ENCODE measurements around the gene ZDHHC9.

Gene ZDHHC9

DNA sequence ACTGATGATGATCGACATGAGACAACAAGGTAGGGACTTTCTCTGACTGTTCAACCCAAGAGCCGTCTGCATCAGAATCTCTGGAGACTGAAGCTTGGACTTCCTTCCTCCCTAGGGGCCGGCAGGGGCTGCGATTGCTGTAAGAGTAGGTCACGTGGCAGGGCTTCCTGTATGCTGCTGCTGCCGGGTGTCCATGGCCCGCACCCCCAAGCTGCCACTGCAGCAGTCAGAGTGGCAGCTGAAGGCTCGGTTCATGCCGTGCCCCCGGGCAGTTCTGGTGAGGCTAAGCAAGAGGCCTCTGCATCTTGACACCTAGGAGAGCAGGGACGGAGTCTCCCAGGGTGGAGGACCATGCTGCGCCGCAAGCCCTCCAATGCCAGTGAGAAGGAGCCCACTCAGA, 63.9 kb downstream of the ZDHHC9 start, which contains the start of gene SASH3:
Gene SASH3, plus strand, starts transcription at position 203 of the 400 bp plus-strand sequence. Its CDS starts 149 bp downstream, at position 352.
- Histone ChIP-seq H3K79me2 (ENCODE audit: low read length) (peaks cover 68% of the 10 kb centered on the region), H3K9me3 (ENCODE audit: insufficient read depth, low read length) (no peaks in the 10 kb centered on the region), H4K20me1 (ENCODE audit: insufficient read depth, low read length) (peaks cover 28% of the 10 kb centered on the region), H3K27ac (ENCODE audit: low read length) (peak within 1 kb of the TSS; percentile 93), H3K4me2 (ENCODE audit: low read length) (peak within 1 kb of the TSS; percentile 77), H2AFZ (ENCODE audit: low read depth, low read length) (no peak within 1 kb of the TSS), H3K9ac (ENCODE audit: low read length) (peak within 1 kb of the TSS; percentile 98), H3K4me1 (ENCODE audit: low read length) (peaks cover 82% of the 10 kb centered on the region), H3K27me3 (ENCODE audit: low read depth, low read length) (no peaks in the 10 kb centered on the region), H3K4me3 (ENCODE audit: low read length) (peak within 1 kb of the TSS; percentile 91), H3K36me3 (replicated peaks; ENCODE audit: low read depth, low read length) (peaks cover 29% of the 10 kb centered on the region)
- TF ChIP-seq, protein P1, sequence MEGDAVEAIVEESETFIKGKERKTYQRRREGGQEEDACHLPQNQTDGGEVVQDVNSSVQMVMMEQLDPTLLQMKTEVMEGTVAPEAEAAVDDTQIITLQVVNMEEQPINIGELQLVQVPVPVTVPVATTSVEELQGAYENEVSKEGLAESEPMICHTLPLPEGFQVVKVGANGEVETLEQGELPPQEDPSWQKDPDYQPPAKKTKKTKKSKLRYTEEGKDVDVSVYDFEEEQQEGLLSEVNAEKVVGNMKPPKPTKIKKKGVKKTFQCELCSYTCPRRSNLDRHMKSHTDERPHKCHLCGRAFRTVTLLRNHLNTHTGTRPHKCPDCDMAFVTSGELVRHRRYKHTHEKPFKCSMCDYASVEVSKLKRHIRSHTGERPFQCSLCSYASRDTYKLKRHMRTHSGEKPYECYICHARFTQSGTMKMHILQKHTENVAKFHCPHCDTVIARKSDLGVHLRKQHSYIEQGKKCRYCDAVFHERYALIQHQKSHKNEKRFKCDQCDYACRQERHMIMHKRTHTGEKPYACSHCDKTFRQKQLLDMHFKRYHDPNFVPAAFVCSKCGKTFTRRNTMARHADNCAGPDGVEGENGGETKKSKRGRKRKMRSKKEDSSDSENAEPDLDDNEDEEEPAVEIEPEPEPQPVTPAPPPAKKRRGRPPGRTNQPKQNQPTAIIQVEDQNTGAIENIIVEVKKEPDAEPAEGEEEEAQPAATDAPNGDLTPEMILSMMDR (IDR thresholded peaks at IDR 0.05; ENCODE audit: low read depth, low read length), result no peak
- no peak for TF ChIP-seq EZH2phosphoT487 (IDR thresholded peaks at IDR 0.05; ENCODE audit: low read depth)

DNA sequence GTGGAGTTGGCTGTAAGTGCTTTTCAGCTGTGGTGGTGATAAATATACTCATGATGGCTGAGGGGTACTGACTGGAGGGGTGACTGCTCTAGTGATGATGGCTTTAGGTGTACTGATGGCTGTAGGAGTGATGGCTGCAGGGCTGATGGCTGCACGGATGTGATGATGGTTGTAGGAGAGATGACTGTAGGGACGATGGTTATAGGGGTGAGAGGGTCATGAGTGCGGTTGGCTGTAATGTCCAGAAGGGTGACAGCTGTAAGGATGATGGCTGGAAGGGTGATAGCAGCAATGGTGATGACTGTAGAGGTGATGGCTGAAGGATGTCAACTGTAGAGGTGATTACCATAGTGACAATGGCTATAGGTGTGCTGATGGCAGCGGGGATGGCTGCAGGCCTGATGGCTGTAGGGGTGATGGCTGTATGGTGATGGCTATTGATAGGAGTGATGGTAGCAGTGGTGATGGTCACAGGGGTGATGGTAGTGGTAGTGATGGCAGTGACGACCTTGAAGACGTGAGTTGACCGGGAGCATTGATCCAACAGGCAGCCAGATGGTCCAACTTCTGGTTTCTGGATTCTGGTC, 64.5 kb downstream of the ZDHHC9 start:
- H3K36me3 ChIP-seq (replicated peaks; ENCODE audit: low read depth, low read length), result peaks cover 24% of the 10 kb centered on the region
- TF ChIP-seq EZH2phosphoT487 (IDR thresholded peaks at IDR 0.05; ENCODE audit: low read depth), result no peak
- TF ChIP-seq, protein P1 (IDR thresholded peaks at IDR 0.05; ENCODE audit: low read depth, low read length), result no peak
- H3K4me2 ChIP-seq (ENCODE audit: low read length), result peak overlapping the region; percentile 77
- peaks cover 63% of the 10 kb centered on the region for H3K79me2 ChIP-seq (ENCODE audit: low read length)
- no peaks in the 10 kb centered on the region for H3K27me3 ChIP-seq (ENCODE audit: low read depth, low read length)
- peaks cover 24% of the 10 kb centered on the region for H4K20me1 ChIP-seq (ENCODE audit: insufficient read depth, low read length)
- no peaks in the 10 kb centered on the region for H3K9me3 ChIP-seq (ENCODE audit: insufficient read depth, low read length)
- H3K9ac ChIP-seq (ENCODE audit: low read length), result peak overlapping the region; percentile 98
- H3K27ac ChIP-seq (ENCODE audit: low read length), result peak overlapping the region; percentile 93
- H2AFZ ChIP-seq (ENCODE audit: low read depth, low read length), result no peak overlapping the region
- peaks cover 79% of the 10 kb centered on the region for H3K4me1 ChIP-seq (ENCODE audit: low read length)
- peak overlapping the region; percentile 91 for H3K4me3 ChIP-seq (ENCODE audit: low read length)

DNA sequence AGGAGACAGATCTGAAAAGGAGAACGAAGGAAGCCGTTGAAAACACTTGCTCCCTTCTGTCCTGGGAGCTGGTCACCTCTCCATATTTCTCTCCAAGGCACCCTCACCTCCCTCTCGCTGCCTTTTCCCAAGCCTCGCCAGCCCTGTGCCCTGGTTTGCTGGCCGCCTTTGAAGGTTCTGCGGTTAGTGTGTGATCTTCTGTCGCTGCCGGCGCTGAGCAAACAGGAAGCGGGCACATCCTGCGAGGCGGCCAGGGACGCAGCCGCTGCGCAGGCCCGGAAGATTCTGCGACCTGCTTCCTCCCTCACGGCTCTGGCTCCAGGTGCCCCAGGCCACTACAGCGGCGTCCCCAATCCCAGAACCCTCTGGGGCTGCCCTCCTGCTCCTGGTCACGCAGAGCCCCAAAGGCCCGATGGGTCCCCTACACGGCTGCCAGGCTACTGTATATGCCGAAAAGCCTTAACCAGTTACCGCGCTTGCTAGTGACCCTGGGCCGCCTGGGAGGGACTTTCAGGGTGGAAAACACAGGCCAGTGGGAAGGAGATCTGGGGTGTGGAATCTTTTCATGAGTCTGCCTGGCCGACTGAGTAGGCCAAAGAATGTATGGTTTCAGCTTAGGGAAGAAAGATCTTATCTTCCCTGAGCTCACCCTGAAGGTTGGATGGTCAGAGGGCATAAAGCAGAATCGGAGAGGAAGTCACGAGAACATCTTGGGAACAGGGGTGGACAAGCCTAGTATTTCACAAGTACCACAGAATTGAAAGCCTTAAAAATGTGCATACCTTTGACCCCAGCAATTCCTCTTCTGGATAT, 66.3 kb downstream of the ZDHHC9 start:
- Histone ChIP-seq H3K4me3 (ENCODE audit: low read length) (peak overlapping the region; percentile 78), H3K27ac (ENCODE audit: low read length) (peak overlapping the region; percentile 93), H4K20me1 (ENCODE audit: insufficient read depth, low read length) (peaks cover 6% of the 10 kb centered on the region; the same call in 1 of the 2 replicates), H3K36me3 (replicated peaks; ENCODE audit: low read depth, low read length) (peaks cover 6% of the 10 kb centered on the region), H3K9ac (ENCODE audit: low read length) (peak overlapping the region; percentile 85), H3K4me1 (ENCODE audit: low read length) (peaks cover 78% of the 10 kb centered on the region), H3K79me2 (ENCODE audit: low read length) (peaks cover 45% of the 10 kb centered on the region), H3K4me2 (ENCODE audit: low read length) (peak overlapping the region; percentile 96), H3K9me3 (ENCODE audit: insufficient read depth, low read length) (no peaks in the 10 kb centered on the region), H3K27me3 (ENCODE audit: low read depth, low read length) (no peaks in the 10 kb centered on the region), H2AFZ (ENCODE audit: low read depth, low read length) (peak overlapping the region; percentile 65)
- no peak for TF ChIP-seq EZH2phosphoT487 (IDR thresholded peaks at IDR 0.05; ENCODE audit: low read depth)
- TF ChIP-seq, protein P1 (IDR thresholded peaks at IDR 0.05; ENCODE audit: low read depth, low read length), result no peak

Measured in OCI-LY3 (cell line).